Kasumi-1 (cell line): ENCODE data around the gene SDC3.
A peak's percentile ranks its signal among the peaks of the same experiment; 100 is the strongest.

ENCODE experiments used
- DNase-seq, 2 experiments: peaks; one replicate each; lab custom pipeline; 2025; lab: John Stamatoyannopoulos, UW

SDC3 gene

GRCh38 chr1:30928789-30929134, 20.2 kb upstream of the SDC3 start:
- DNase-seq, result no peak

DNA sequence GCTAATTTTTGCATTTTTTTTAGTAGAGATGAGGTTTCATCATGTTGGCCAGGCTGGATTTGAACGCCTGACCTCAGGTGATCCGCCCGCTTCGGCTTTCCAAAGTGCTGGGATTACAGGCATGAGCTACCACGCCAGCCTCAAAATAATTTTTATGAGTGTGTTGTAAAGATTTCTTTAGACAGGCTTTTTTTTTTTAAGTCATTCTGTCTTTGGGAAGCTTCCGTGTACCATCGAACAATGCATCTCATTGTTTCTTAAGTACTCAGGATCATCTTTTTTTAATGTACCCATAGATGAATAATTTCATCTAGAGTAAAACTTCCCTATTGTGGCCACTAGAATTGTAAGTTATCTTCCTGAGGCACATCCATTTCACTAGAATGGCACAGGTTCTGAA, 19.6 kb upstream of the SDC3 start:
- no peak for DNase-seq

DNA sequence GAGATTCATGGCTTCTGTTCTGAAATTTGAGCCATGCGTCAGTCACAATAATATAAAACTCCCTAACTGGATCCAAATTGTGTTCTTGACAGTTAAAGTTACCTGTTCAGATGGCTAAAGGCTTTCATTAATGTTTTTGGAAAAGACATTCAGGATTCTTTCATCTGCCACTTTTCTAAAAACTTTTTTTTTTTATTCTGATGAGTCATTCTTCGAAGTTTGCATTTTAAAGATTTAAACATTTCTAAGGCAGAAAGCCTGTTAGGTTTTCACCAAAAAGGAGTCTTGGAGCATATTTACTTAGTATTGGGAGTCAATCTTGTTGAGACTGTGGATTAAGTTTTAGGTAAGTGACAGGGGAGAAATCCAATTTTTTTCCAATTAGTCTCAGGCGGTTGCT, 18.9 kb upstream of the SDC3 start:
- DNase-seq, result no peak

GRCh38 chr1:30923597-30923996, 15.0 kb upstream of the SDC3 start:
- DNase-seq, result no peak

- DNase-seq, result no peak
Observed at GRCh38 chr1:30920827-30921226, 12.3 kb upstream of the SDC3 start.

- DNase-seq, result peak; percentile 48 to 56
Observed at GRCh38 chr1:30919025-30919881, 10.7 kb upstream of the SDC3 start.

GRCh38 chr1:30916296-30916695, 7.7 kb upstream of the SDC3 start:
- no peak for DNase-seq

DNA sequence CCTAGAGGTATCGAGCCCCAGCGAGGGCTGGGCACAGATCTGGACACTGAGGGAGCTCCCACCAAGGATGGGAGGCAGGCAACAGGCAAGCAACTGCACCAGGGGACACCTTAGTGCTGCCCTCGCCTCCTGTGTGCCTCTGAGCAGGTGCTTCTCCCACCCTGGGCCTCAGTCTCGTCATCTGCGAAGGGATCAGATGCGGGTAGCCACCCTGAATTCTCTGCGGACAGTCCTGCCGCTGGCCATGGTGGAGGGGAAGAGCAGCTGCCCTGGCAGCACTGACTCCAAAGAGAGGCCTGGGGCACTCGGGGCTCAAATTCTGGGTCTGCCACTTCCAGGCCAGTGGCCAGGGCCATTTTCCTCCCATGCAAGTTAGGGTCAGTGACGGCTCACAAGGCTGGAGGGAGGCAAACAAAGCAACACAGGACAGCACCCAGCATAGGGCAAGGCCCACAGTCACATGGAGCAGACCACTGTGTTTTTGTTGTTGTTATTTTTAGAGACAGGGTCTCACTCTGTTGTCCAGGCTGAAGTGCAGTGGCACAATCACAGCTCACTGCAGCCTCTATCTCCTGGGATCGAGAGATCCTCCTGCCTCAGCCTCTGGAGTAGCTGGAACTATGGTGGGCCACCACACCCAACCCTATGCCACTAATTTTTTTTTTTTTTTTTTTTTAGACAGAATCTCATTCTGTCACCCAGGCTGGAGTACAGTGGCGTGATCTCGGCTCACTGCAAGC, 7.1 kb upstream of the SDC3 start:
- DNase-seq, result no peak

- no peak for DNase-seq
Observed at GRCh38 chr1:30914931-30915330, 6.4 kb upstream of the SDC3 start.

GRCh38 chr1:30914587-30914922, 6.0 kb upstream of the SDC3 start:
- no peak for DNase-seq

- DNase-seq, result no peak
Observed at GRCh38 chr1:30912913-30913652, 4.5 kb upstream of the SDC3 start.

DNA sequence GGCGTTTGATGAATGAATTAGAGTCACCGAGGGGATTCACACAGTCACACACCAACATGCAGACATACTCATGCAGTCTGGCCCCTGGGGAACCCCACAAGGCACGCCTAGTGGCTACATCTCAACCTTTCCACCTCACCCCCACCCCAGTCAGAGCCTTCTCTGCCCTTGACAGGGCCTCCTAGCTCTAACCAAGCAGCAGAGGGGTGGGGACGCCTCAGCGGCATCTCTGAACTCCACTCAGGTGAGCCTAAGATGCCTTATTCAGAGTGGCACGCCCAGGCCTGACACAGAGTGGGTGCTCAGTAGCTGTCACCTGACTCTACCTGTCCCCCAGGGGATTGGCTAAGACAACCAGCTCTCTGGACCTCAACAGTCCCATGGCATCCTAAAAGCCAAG, 3.7 kb upstream of the SDC3 start:
- DNase-seq, result no peak

GRCh38 chr1:30911059-30911954, 2.7 kb upstream of the SDC3 start:
- peak; percentile 74 to 77 for DNase-seq

DNA sequence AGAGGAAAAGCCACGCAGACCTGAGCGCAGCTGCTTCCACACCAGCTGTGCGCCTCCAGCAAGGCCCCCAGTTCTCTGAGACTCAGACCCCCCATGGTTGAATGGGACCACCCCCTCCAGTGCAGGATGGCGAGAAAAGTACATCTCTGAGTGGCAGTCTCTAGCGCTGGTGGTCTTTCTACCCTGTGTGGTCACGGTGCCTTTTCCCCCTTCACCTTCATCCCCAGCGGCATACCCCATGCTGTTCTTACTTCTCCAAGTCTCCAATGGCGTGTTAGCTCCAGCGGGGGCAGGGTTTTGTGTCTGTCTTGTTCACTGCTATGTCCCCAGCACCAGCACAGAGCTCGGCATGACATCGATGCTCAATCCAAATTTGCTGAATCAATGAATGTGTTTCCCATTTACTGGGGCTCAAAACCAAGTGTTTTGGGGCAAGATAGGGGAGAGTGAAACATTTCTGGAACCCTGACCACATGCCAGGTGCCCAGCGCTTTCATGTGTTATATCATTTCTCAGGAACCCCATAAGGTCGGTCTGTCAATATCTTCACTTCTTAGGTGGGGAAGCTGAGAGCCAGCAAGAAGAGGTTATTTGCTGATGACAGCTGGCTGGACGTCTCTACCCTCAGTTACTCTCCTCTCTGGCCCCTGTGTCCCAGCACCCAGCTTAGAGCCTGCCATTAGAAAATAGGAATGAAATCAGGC, 959 bp upstream of the SDC3 start:
- peak in 1 of 2 experiments; percentile 2 for DNase-seq

GRCh38 chr1:30908316-30908695, 252 bp downstream of the SDC3 start:
- no peak for DNase-seq

DNA sequence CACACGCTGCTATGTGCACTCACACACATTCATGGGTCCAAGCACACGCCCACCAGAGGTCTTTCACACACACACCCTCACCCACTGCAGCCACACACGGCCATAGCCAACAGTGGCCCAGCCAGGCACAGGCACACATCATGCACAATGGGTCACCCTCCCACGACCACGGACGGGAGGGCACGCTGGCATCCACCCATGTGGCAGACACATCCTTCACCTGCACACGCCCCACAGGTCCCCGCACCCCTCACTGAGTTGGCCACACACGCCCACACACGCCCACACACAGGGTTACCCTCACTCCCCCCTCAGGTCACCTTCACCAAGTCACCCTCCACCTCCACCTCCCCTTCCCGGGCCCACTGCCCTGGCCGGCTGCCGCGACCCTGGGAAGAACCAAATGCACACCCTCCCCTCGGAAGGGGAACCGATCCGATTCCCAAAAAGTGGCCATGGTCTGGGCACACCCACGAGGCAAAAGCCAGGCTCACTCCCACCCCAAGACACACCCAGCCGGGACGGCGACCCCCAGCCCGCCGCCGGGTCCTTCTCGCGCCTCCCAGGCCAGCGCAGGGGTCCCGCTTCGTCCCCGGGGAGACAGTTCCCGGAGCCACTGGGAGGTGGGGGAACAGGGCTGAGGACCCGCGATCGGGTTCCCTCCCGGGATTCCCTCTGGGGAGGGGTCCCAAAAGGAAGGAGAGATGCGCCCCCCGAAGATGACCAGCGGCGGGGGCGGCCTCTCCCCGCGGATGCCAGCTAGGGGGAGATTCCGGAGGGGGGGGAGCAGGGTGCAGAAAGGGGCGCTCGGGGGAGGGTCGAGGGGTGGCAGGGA, 860 bp downstream of the SDC3 start:
- DNase-seq, result no peak

DNA sequence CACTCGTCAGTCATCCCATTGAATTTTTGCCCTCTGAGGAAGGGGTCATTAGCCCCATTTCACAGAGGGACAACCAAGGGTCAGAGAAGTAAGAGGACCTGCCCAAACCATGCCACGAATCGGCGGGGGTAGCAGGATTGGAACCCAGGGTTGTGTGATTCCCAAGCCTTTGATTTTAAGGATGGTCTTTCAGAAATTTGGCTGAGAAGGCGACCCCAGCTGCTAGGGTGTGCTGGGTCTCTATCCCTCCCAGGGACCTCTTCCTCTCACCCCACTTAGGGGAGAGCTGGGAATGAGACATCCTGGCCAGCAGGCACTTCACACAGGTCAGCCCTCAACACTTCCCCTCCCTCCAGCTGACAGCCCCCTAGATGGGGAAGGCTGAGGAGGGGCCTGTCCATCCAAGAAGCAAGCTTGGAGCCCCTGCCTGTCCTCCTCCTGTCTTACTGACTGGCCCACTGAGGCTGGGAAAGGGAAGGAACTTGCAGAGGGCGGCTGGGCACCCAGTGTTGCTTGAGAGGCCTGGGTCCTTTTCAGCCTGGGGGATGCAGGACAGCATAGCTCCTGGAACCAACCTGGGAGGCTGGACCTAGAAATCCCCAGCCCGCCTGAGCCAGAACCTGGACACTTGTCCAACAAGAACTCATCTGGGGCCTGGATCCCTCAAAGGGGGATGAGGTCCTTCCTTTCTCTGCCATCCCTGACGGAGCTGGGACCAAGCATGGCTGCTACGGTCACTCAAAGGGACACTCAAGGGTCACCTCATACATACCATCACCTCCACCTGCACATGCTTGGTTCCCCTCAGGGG, 1.7 kb downstream of the SDC3 start:
- no peak for DNase-seq

DNA sequence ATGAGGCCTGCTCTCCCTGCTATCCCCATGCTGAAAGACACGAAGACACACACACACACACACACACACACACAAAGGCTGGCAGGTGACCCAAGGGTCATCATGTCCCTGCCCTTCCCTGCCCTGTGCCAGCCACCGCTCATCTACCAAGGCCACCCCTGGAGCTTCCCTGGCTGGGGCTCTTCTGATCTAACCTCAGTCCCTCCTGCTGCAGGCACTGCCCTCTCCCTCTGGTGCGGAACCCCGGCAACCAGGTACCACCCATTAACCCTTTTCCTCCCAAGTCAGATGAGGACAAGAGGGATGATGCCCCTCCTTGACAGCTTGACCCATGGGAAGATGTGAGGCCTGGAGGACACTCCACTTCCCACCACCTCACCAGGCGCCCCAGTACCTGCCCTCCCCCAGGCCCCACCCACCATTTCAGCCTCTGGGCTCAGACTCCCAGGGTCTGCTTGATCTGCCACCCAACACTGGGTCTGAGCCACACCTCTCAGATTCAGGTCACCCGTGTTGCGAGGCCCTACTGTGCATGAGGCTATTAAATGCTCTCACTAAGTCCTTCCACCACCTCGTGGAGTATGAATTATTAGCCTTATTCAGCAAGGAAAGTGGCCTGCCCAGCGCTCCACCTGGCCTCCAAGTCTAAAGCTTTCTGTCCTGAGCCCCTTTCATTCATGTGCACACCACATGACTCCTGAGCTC, 2.5 kb downstream of the SDC3 start:
- DNase-seq, result no peak

DNA sequence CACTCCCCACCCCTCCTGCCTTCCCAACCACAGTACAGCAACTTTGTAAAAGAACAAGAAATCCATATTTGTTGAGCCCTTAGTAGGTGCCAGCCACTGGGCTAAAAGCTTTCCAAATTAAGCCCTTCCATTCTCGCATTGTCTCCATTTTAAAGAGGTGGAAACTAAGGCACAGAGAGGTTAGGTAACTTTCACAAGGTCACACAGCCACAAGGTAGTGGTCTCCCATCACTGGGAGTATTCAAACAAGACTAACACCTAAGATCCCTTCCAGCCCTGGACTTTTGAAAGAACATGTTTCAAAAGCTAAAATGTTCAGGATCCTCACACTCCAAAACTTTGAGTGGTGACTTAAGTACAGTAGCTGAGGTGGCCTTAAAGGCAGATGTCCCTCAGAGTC, 3.2 kb downstream of the SDC3 start:
- DNase-seq, result no peak
